Lower leg skin (tissue), 4 donors: ENCODE data around the gene TBL2. TPM values are rescaled to one million over a fixed set of nuclear protein-coding genes. Genes with fewer than 3 reads are reported as not detected.

Experiments used
- DNase-seq, 2 donors: peaks; one replicate each; pipeline ENCODE4 v3.0.0-alpha.2; 2019; ENCODE audit warnings: low spot score in 2 of 2
- H3K4me3 ChIP-seq: fragments of 200-600 bp; sonication (generic); 2 replicates; pipeline ENCODE4 v1.5.1; 2017; ENCODE audit warnings: mild to moderate bottlenecking, low read depth; ENCODE audit not compliant: poor library complexity, severe bottlenecking
- CTCF ChIP-seq, 3 donors: fragments of 450-650 bp; IDR thresholded peaks; one replicate each; pipeline ENCODE4 v1.5.1; 2016; ENCODE audit warnings: antibody characterized with exemption in 3 of 3, mild to moderate bottlenecking in 3 of 3, moderate library complexity in 2 of 3
- POLR2A ChIP-seq, 2 donors: fragments of 450-650 bp; IDR thresholded peaks; one replicate each; pipeline ENCODE4 v1.6.1; 2016 to 2017; ENCODE audit warnings: antibody characterized with exemption in 2 of 2, mild to moderate bottlenecking in 1 of 2, moderate library complexity in 1 of 2
- WGBS, 2 donors: methylation state at CpG; one replicate each; pipeline ENCODE4 v1.1.5; 2018; 5-methylcytosine and 5-hydroxymethylcytosine counted together
- intact Hi-C: fragments of 100-400 bp; cut with DNase I; formaldehyde crosslinking; loops from one replicate; pipeline ENCODE4 v1.15.0; 2023; ENCODE audit warnings: low total_unique reads
- total RNA-seq, 4 donors: library from RNA; depleted of rRNA; stranded (reverse); fragments of >200 nt; gene quantifications; one replicate each; pipeline ENCODE4 v1.1.0, GENCODE V29; 2016

The TBL2 gene
- total RNA-seq, 4 donors from 2014 or later = 32.2 to 52.1 (median 40.3) TPM

GRCh38 chr7:73522105-73522872 lies 56.1 kb downstream of the TBL2 start, which contains the start of gene BAZ1B:
Gene BAZ1B (minus strand): TSS chr7:73522293. CDS start chr7:73521933, 360 bp downstream.
- WGBS, 2 donors = 1% methylated on average over 32 to 64 of the region's 71 CpGs
- intact Hi-C loops = no loop called here

GRCh38 chr7:73521636-73522104 lies 56.7 kb downstream of the TBL2 start:
- TF ChIP-seq POLR2A (IDR thresholded peaks at IDR 0.05) (no peak), CTCF (IDR thresholded peaks at IDR 0.05) (no peak)
- H3K4me3 ChIP-seq = peak overlapping the region; percentile 96
- 0 to 3% methylated on average over 4 to 20 of the region's 62 CpGs for WGBS, 2 donors
- intact Hi-C loops = no loop called here
- peak in 1 of 2 donors; percentile 87 for DNase-seq

More at GRCh38 chr7:73522105-73522872, 56.1 kb downstream of the TBL2 start, which contains the start of gene BAZ1B:
- H3K4me3 ChIP-seq = peak within 1 kb of the TSS; percentile 96
- DNase-seq = peak; percentile 97 to 99
- TF ChIP-seq CTCF (IDR thresholded peaks at IDR 0.05) (peak in 1 of 3 donors; percentile 27), POLR2A (IDR thresholded peaks at IDR 0.05) (peak in 1 of 2 donors; percentile 28)

- intact Hi-C loops = no loop called here
- 0 to 1% methylated on average over 33 to 36 of the region's 36 CpGs for WGBS, 2 donors
- TF ChIP-seq POLR2A (IDR thresholded peaks at IDR 0.05) (no peak), CTCF (IDR thresholded peaks at IDR 0.05) (no peak)
- peak overlapping the region; percentile 96 for H3K4me3 ChIP-seq
- DNase-seq = no peak
These were observed 57.4 kb downstream of the TBL2 start for GRCh38 chr7:73520673-73521635.

GRCh38 chr7:73519867-73520672 lies 58.3 kb downstream of the TBL2 start:
- no peak overlapping the region for H3K4me3 ChIP-seq
- 60 to 66% methylated on average over 18 of the region's 18 CpGs for WGBS, 2 donors
- TF ChIP-seq POLR2A (IDR thresholded peaks at IDR 0.05) = no peak
- TF ChIP-seq CTCF (IDR thresholded peaks at IDR 0.05) = no peak
- intact Hi-C loops = no loop called here
- peak in 1 of 2 donors; percentile 82 for DNase-seq

GRCh38 chr7:73518470-73518869 lies 59.9 kb downstream of the TBL2 start:
- TF ChIP-seq POLR2A (IDR thresholded peaks at IDR 0.05) (no peak), CTCF (IDR thresholded peaks at IDR 0.05) (no peak)
- 82 to 84% methylated on average over 5 of the region's 5 CpGs for WGBS, 2 donors
- no peak overlapping the region for H3K4me3 ChIP-seq
- intact Hi-C loops = no loop called here
- DNase-seq = peak in 1 of 2 donors; percentile 13
